ENCODE data around the gene UCHL5.

Gene UCHL5

GRCh38 chr1:193030280-193030679 lies 28.9 kb downstream of the UCHL5 start:
- Histone ChIP-seq H3K9ac (ENCODE audit: low read depth, low read length) (no peak overlapping the region), H3K4me1 (ENCODE audit: control insufficient read depth, insufficient read depth, low read length) (no peaks in the 10 kb centered on the region), H3K9me3 (ENCODE audit: control insufficient read depth, insufficient read depth, low read length) (no peaks in the 10 kb centered on the region), H3K27me3 (ENCODE audit: control insufficient read depth, insufficient read depth, low read length) (no peaks in the 10 kb centered on the region), H3K36me3 (ENCODE audit: control insufficient read depth, insufficient read depth, low read length) (no peaks in the 10 kb centered on the region), H3K4me3 (ENCODE audit: low read depth, low read length) (no peak overlapping the region)

- H3K4me3 ChIP-seq (ENCODE audit: low read depth, low read length) = no peak overlapping the region
- no peaks in the 10 kb centered on the region for H3K36me3 ChIP-seq (ENCODE audit: control insufficient read depth, insufficient read depth, low read length)
Measured at GRCh38 chr1:193025218-193025617, 33.9 kb downstream of the UCHL5 start.

GRCh38 chr1:193019442-193020026 lies 39.6 kb downstream of the UCHL5 start:
- no peaks in the 10 kb centered on the region for H3K4me1 ChIP-seq (ENCODE audit: control insufficient read depth, insufficient read depth, low read length)
- no peak overlapping the region for H3K4me3 ChIP-seq (ENCODE audit: low read depth, low read length)
- H3K36me3 ChIP-seq (ENCODE audit: control insufficient read depth, insufficient read depth, low read length) = no peaks in the 10 kb centered on the region
- no peak overlapping the region for H3K9ac ChIP-seq (ENCODE audit: low read depth, low read length)
- no peaks in the 10 kb centered on the region for H3K9me3 ChIP-seq (ENCODE audit: control insufficient read depth, insufficient read depth, low read length)
- no peaks in the 10 kb centered on the region for H3K27me3 ChIP-seq (ENCODE audit: control insufficient read depth, insufficient read depth, low read length)

More at GRCh38 chr1:193025218-193025617, 33.9 kb downstream of the UCHL5 start:
- Histone ChIP-seq H3K9me3 (ENCODE audit: control insufficient read depth, insufficient read depth, low read length) (no peaks in the 10 kb centered on the region), H3K27me3 (ENCODE audit: control insufficient read depth, insufficient read depth, low read length) (no peaks in the 10 kb centered on the region), H3K4me1 (ENCODE audit: control insufficient read depth, insufficient read depth, low read length) (no peaks in the 10 kb centered on the region), H3K9ac (ENCODE audit: low read depth, low read length) (no peak overlapping the region)

GRCh38 chr1:193016788-193017187 lies 42.4 kb downstream of the UCHL5 start:
- H3K4me1 ChIP-seq (ENCODE audit: control insufficient read depth, insufficient read depth, low read length) = no peaks in the 10 kb centered on the region
- H3K27me3 ChIP-seq (ENCODE audit: control insufficient read depth, insufficient read depth, low read length) = no peaks in the 10 kb centered on the region
- H3K36me3 ChIP-seq (ENCODE audit: control insufficient read depth, insufficient read depth, low read length) = no peaks in the 10 kb centered on the region
- no peaks in the 10 kb centered on the region for H3K9me3 ChIP-seq (ENCODE audit: control insufficient read depth, insufficient read depth, low read length)
- H3K9ac ChIP-seq (ENCODE audit: low read depth, low read length) = no peak overlapping the region
- H3K4me3 ChIP-seq (ENCODE audit: low read depth, low read length) = no peak overlapping the region

- Histone ChIP-seq H3K9ac (ENCODE audit: low read depth, low read length) (no peak overlapping the region), H3K4me3 (ENCODE audit: low read depth, low read length) (no peak overlapping the region), H3K27me3 (ENCODE audit: control insufficient read depth, insufficient read depth, low read length) (no peaks in the 10 kb centered on the region), H3K4me1 (ENCODE audit: control insufficient read depth, insufficient read depth, low read length) (no peaks in the 10 kb centered on the region), H3K9me3 (ENCODE audit: control insufficient read depth, insufficient read depth, low read length) (no peaks in the 10 kb centered on the region), H3K36me3 (ENCODE audit: control insufficient read depth, insufficient read depth, low read length) (no peaks in the 10 kb centered on the region)
Measured at GRCh38 chr1:193014400-193014799, 44.8 kb downstream of the UCHL5 start.

- Histone ChIP-seq H3K4me1 (ENCODE audit: control insufficient read depth, insufficient read depth, low read length) (no peaks in the 10 kb centered on the region), H3K36me3 (ENCODE audit: control insufficient read depth, insufficient read depth, low read length) (no peaks in the 10 kb centered on the region), H3K27me3 (ENCODE audit: control insufficient read depth, insufficient read depth, low read length) (no peaks in the 10 kb centered on the region), H3K4me3 (ENCODE audit: low read depth, low read length) (no peak overlapping the region), H3K9ac (ENCODE audit: low read depth, low read length) (no peak overlapping the region), H3K9me3 (ENCODE audit: control insufficient read depth, insufficient read depth, low read length) (no peaks in the 10 kb centered on the region)
Measured at GRCh38 chr1:193013707-193014106, 45.5 kb downstream of the UCHL5 start.

GRCh38 chr1:193013005-193013404 lies 46.2 kb downstream of the UCHL5 start:
- Histone ChIP-seq H3K9me3 (ENCODE audit: control insufficient read depth, insufficient read depth, low read length) (no peaks in the 10 kb centered on the region), H3K27me3 (ENCODE audit: control insufficient read depth, insufficient read depth, low read length) (no peaks in the 10 kb centered on the region), H3K4me3 (ENCODE audit: low read depth, low read length) (no peak overlapping the region), H3K36me3 (ENCODE audit: control insufficient read depth, insufficient read depth, low read length) (no peaks in the 10 kb centered on the region), H3K9ac (ENCODE audit: low read depth, low read length) (no peak overlapping the region), H3K4me1 (ENCODE audit: control insufficient read depth, insufficient read depth, low read length) (no peaks in the 10 kb centered on the region)

GRCh38 chr1:193011406-193011805 lies 47.8 kb downstream of the UCHL5 start:
- Histone ChIP-seq H3K9me3 (ENCODE audit: control insufficient read depth, insufficient read depth, low read length) (no peaks in the 10 kb centered on the region), H3K4me3 (ENCODE audit: low read depth, low read length) (no peak overlapping the region), H3K36me3 (ENCODE audit: control insufficient read depth, insufficient read depth, low read length) (no peaks in the 10 kb centered on the region), H3K9ac (ENCODE audit: low read depth, low read length) (no peak overlapping the region), H3K4me1 (ENCODE audit: control insufficient read depth, insufficient read depth, low read length) (no peaks in the 10 kb centered on the region), H3K27me3 (ENCODE audit: control insufficient read depth, insufficient read depth, low read length) (no peaks in the 10 kb centered on the region)

- H3K9me3 ChIP-seq (ENCODE audit: control insufficient read depth, insufficient read depth, low read length) = no peaks in the 10 kb centered on the region
- H3K27me3 ChIP-seq (ENCODE audit: control insufficient read depth, insufficient read depth, low read length) = no peaks in the 10 kb centered on the region
- no peaks in the 10 kb centered on the region for H3K4me1 ChIP-seq (ENCODE audit: control insufficient read depth, insufficient read depth, low read length)
- H3K4me3 ChIP-seq (ENCODE audit: low read depth, low read length) = no peak overlapping the region
- H3K36me3 ChIP-seq (ENCODE audit: control insufficient read depth, insufficient read depth, low read length) = no peaks in the 10 kb centered on the region
- H3K9ac ChIP-seq (ENCODE audit: low read depth, low read length) = no peak overlapping the region
Measured at GRCh38 chr1:193009501-193009900, 49.7 kb downstream of the UCHL5 start.

- H3K9ac ChIP-seq (ENCODE audit: low read depth, low read length) = no peak overlapping the region
- no peaks in the 10 kb centered on the region for H3K36me3 ChIP-seq (ENCODE audit: control insufficient read depth, insufficient read depth, low read length)
- H3K9me3 ChIP-seq (ENCODE audit: control insufficient read depth, insufficient read depth, low read length) = no peaks in the 10 kb centered on the region
- H3K4me1 ChIP-seq (ENCODE audit: control insufficient read depth, insufficient read depth, low read length) = no peaks in the 10 kb centered on the region
- H3K27me3 ChIP-seq (ENCODE audit: control insufficient read depth, insufficient read depth, low read length) = no peaks in the 10 kb centered on the region
- no peak overlapping the region for H3K4me3 ChIP-seq (ENCODE audit: low read depth, low read length)
Measured at GRCh38 chr1:193005785-193006184, 53.4 kb downstream of the UCHL5 start.

- Histone ChIP-seq H3K9ac (ENCODE audit: low read depth, low read length) (no peak overlapping the region), H3K9me3 (ENCODE audit: control insufficient read depth, insufficient read depth, low read length) (peaks cover 3% of the 10 kb centered on the region), H3K36me3 (ENCODE audit: control insufficient read depth, insufficient read depth, low read length) (no peaks in the 10 kb centered on the region), H3K27me3 (ENCODE audit: control insufficient read depth, insufficient read depth, low read length) (no peaks in the 10 kb centered on the region), H3K4me1 (ENCODE audit: control insufficient read depth, insufficient read depth, low read length) (no peaks in the 10 kb centered on the region), H3K4me3 (ENCODE audit: low read depth, low read length) (no peak overlapping the region)
Measured at GRCh38 chr1:192998536-192998935, 60.6 kb downstream of the UCHL5 start.

GRCh38 chr1:192994141-192994540 lies 65.0 kb downstream of the UCHL5 start:
- no peaks in the 10 kb centered on the region for H3K4me1 ChIP-seq (ENCODE audit: control insufficient read depth, insufficient read depth, low read length)
- H3K36me3 ChIP-seq (ENCODE audit: control insufficient read depth, insufficient read depth, low read length) = no peaks in the 10 kb centered on the region
- H3K27me3 ChIP-seq (ENCODE audit: control insufficient read depth, insufficient read depth, low read length) = no peaks in the 10 kb centered on the region
- H3K9me3 ChIP-seq (ENCODE audit: control insufficient read depth, insufficient read depth, low read length) = peaks cover 4% of the 10 kb centered on the region
- H3K4me3 ChIP-seq (ENCODE audit: low read depth, low read length) = no peak overlapping the region
- H3K9ac ChIP-seq (ENCODE audit: low read depth, low read length) = no peak overlapping the region
